ENCODE data around the gene PTPA. TPM values are rescaled to one million over a fixed set of nuclear protein-coding genes. Genes with fewer than 3 reads are reported as not detected.

The PTPA gene
- total RNA-seq, 1 donor from 2014 or later, result 166 TPM

GRCh38 chr9:129173296-129174101 lies 62.3 kb downstream of the PTPA start:
- H3K36me3 Mint-ChIP-seq (ENCODE audit: unreplicated experiment), result no peaks in the 10 kb centered on the region
- H3K27ac Mint-ChIP-seq (ENCODE audit: unreplicated experiment), result no peak overlapping the region
- peak overlapping the region; percentile 22 for H3K4me3 Mint-ChIP-seq (ENCODE audit: unreplicated experiment)
- H3K9me3 Mint-ChIP-seq (ENCODE audit: unreplicated experiment), result peaks cover 5% of the 10 kb centered on the region
- H3K4me1 Mint-ChIP-seq (ENCODE audit: low read depth, unreplicated experiment), result peaks cover 24% of the 10 kb centered on the region
- TF ChIP-seq CTCF (IDR thresholded peaks at IDR 0.05; ENCODE audit: partially characterized antibody, unreplicated experiment), result no peak
- no peak for DNase-seq
- H3K27me3 Mint-ChIP-seq (ENCODE audit: unreplicated experiment), result peaks cover 11% of the 10 kb centered on the region

GRCh38 chr9:129174102-129174723 lies 63.0 kb downstream of the PTPA start:
- H3K27ac Mint-ChIP-seq (ENCODE audit: unreplicated experiment), result peak overlapping the region; percentile 28
- peaks cover 26% of the 10 kb centered on the region for H3K4me1 Mint-ChIP-seq (ENCODE audit: low read depth, unreplicated experiment)

GRCh38 chr9:129174724-129175514 lies 63.7 kb downstream of the PTPA start:
- H3K27ac Mint-ChIP-seq (ENCODE audit: unreplicated experiment), result peak overlapping the region; percentile 90
- H3K27me3 Mint-ChIP-seq (ENCODE audit: unreplicated experiment), result peaks cover 15% of the 10 kb centered on the region
- H3K4me3 Mint-ChIP-seq (ENCODE audit: unreplicated experiment), result peak overlapping the region; percentile 88
- peak; percentile 71 for DNase-seq
- peaks cover 26% of the 10 kb centered on the region for H3K4me1 Mint-ChIP-seq (ENCODE audit: low read depth, unreplicated experiment)
- TF ChIP-seq CTCF (IDR thresholded peaks at IDR 0.05; ENCODE audit: partially characterized antibody, unreplicated experiment), result no peak
- H3K36me3 Mint-ChIP-seq (ENCODE audit: unreplicated experiment), result no peaks in the 10 kb centered on the region
- peaks cover 10% of the 10 kb centered on the region for H3K9me3 Mint-ChIP-seq (ENCODE audit: unreplicated experiment)

More at GRCh38 chr9:129174102-129174723, 63.0 kb downstream of the PTPA start:
- no peaks in the 10 kb centered on the region for H3K36me3 Mint-ChIP-seq (ENCODE audit: unreplicated experiment)
- peaks cover 10% of the 10 kb centered on the region for H3K9me3 Mint-ChIP-seq (ENCODE audit: unreplicated experiment)
- DNase-seq, result peak; percentile 92
- peak overlapping the region; percentile 85 for H3K4me3 Mint-ChIP-seq (ENCODE audit: unreplicated experiment)
- peaks cover 11% of the 10 kb centered on the region for H3K27me3 Mint-ChIP-seq (ENCODE audit: unreplicated experiment)
- peak; percentile 96 for TF ChIP-seq CTCF (IDR thresholded peaks at IDR 0.05; ENCODE audit: partially characterized antibody, unreplicated experiment)

- H3K36me3 Mint-ChIP-seq (ENCODE audit: unreplicated experiment), result no peaks in the 10 kb centered on the region
- no peak for DNase-seq
- H3K9me3 Mint-ChIP-seq (ENCODE audit: unreplicated experiment), result peaks cover 12% of the 10 kb centered on the region
- H3K27ac Mint-ChIP-seq (ENCODE audit: unreplicated experiment), result peak overlapping the region; percentile 81
- TF ChIP-seq CTCF (IDR thresholded peaks at IDR 0.05; ENCODE audit: partially characterized antibody, unreplicated experiment), result no peak
- peaks cover 17% of the 10 kb centered on the region for H3K27me3 Mint-ChIP-seq (ENCODE audit: unreplicated experiment)
- H3K4me1 Mint-ChIP-seq (ENCODE audit: low read depth, unreplicated experiment), result peaks cover 24% of the 10 kb centered on the region
- peak overlapping the region; percentile 88 for H3K4me3 Mint-ChIP-seq (ENCODE audit: unreplicated experiment)
Measured at GRCh38 chr9:129175515-129175824, 64.3 kb downstream of the PTPA start.

All from glutamatergic neuron (in vitro differentiated cells).